ENCODE results near the gene SCT.

GRCh38 chr11:625636-626268 lies 1.2 kb downstream of the SCT start:
- TF ChIP-seq REST (IDR thresholded peaks at IDR 0.05) = no peak
- TF ChIP-seq RXRA (IDR thresholded peaks at IDR 0.05) = no peak
- TF ChIP-seq JUND (IDR thresholded peaks at IDR 0.05) = no peak
- TF ChIP-seq GABPA (IDR thresholded peaks at IDR 0.05 in 1 of 2, conservative IDR thresholded peaks at IDR 0.05 in 1 of 2) = no peak
